H1 (cell line): Measurements from ENCODE around the gene MRC2. TPM values are rescaled to one million over a fixed set of nuclear protein-coding genes. Genes with fewer than 3 reads are reported as not detected.

Experiments used
- CTCF ChIA-PET: fragments of 300-600 bp; sonication (Branson Sonifier 250); formaldehyde crosslinking; loops from one replicate; lab custom pipeline; 2021; ENCODE audit not compliant: partially characterized antibody; lab: Charles Lee
- POLR2A ChIA-PET: fragments of 300-600 bp; sonication (Branson Sonifier 250); formaldehyde crosslinking; loops from one replicate; lab custom pipeline; 2021; ENCODE audit warnings: inconsistent platforms; ENCODE audit not compliant: partially characterized antibody; lab: Charles Lee
- DNase-seq, 2 experiments: peaks; one replicate each; pipeline versions ENCODE4 v3.0.0 to v3.0.0-alpha.2; 2010 to 2022; ENCODE audit warnings: low spot score in 2 of 2, low read depth in 1 of 2, mixed read lengths in 1 of 2
- FAIRE-seq: peaks from 2 replicates; lab custom pipeline; 2011; peaks lifted over from hg19 to GRCh38; lab: Jason Lieb, UNC
- H2AFZ ChIP-seq: 2 replicates; pipeline ENCODE4 v1.8.1; 2012; ENCODE audit warnings: low read length, inconsistent platforms
- H2AK5ac ChIP-seq: 2 replicates; pipeline ENCODE4 v1.6.1; 2013; ENCODE audit warnings: low read depth, low read length
- H2BK120ac ChIP-seq: replicated peaks from 2 replicates; pipeline ENCODE3; 2013; ENCODE audit warnings: low read depth, low read length, inconsistent platforms
- H2BK12ac ChIP-seq: 2 replicates; pipeline ENCODE4 v1.6.1; 2013; ENCODE audit warnings: low read depth, low read length
- H2BK15ac ChIP-seq: 2 replicates; pipeline ENCODE4 v1.6.1; 2013; ENCODE audit warnings: low read length
- H2BK20ac ChIP-seq: 2 replicates; pipeline ENCODE4 v1.6.1; 2013; ENCODE audit warnings: low read length
- H2BK5ac ChIP-seq: 2 replicates; pipeline ENCODE4 v1.6.1; 2013; ENCODE audit warnings: low read depth, low read length
- H3K14ac ChIP-seq: 2 replicates; pipeline ENCODE4 v1.6.1; 2013; ENCODE audit warnings: inconsistent platforms; ENCODE audit not compliant: insufficient read length
- H3K18ac ChIP-seq: 2 replicates; pipeline ENCODE4 v1.6.1; 2013; ENCODE audit warnings: low read length; ENCODE audit errors: extremely low read depth
- H3K23ac ChIP-seq: 2 replicates; pipeline ENCODE4 v1.6.1; 2013; ENCODE audit warnings: inconsistent platforms; ENCODE audit not compliant: insufficient read length
- H3K23me2 ChIP-seq: 2 replicates; pipeline ENCODE4 v1.6.1; 2013; ENCODE audit warnings: low read depth, low read length
- H3K27ac ChIP-seq: 2 replicates; pipeline ENCODE4 v1.6.1; 2011; ENCODE audit warnings: low read depth, low read length, inconsistent platforms
- H3K27me3 ChIP-seq, 4 experiments: replicated peaks in 1 of 4; 1 replicate in 1 of 4; 2 replicates in 3 of 4; pipeline versions ENCODE4 v1.6.1 to v1.8.1; 2011 to 2013; ENCODE audit warnings: low read length in 3 of 4, mild to moderate bottlenecking in 3 of 4, inconsistent platforms in 2 of 4, mixed read lengths in 2 of 4, moderate library complexity in 1 of 4; ENCODE audit not compliant: control insufficient read depth in 3 of 4, insufficient read depth in 3 of 4; ENCODE audit errors: extremely low read depth in 1 of 4
- H3K36me3 ChIP-seq, 4 experiments: 2 replicates each; pipeline versions ENCODE4 v1.6.1 to v1.8.1; 2011 to 2013; ENCODE audit warnings: mild to moderate bottlenecking in 4 of 4, low read length in 3 of 4, moderate library complexity in 2 of 4, control low read depth in 1 of 4, inconsistent platforms in 1 of 4; ENCODE audit not compliant: insufficient read depth in 4 of 4, control insufficient read depth in 2 of 4
- H3K4ac ChIP-seq: replicated peaks from 2 replicates; pipeline ENCODE3; 2013; ENCODE audit warnings: low read length, low read depth, mixed read lengths, inconsistent platforms; ENCODE audit not compliant: insufficient read length
- H3K4me1 ChIP-seq, 4 experiments: replicated peaks in 1 of 4; 1 replicate in 1 of 4; 2 replicates in 3 of 4; pipeline versions ENCODE4 v1.6.1 to v1.8.1; 2011 to 2013; ENCODE audit warnings: low read length in 3 of 4, inconsistent platforms in 2 of 4, mixed read lengths in 1 of 4; ENCODE audit not compliant: insufficient read depth in 4 of 4, control insufficient read depth in 3 of 4
- H3K4me2 ChIP-seq, 2 experiments: 2 replicates each; pipeline versions ENCODE4 v1.6.1 to v1.8.1; 2011 to 2013; ENCODE audit warnings: low read depth in 2 of 2, low read length in 2 of 2, control low read depth in 1 of 2, inconsistent platforms in 1 of 2, mild to moderate bottlenecking in 1 of 2; ENCODE audit not compliant: insufficient read depth in 1 of 2
- H3K4me3 ChIP-seq, 4 experiments: fragments of 200-600, 300-600 bp in 1 of 4; sonication (generic), shearing (Covaris generic), sonication (Bioruptor Twin) in 1 of 4; 2 replicates each; pipeline versions ENCODE4 v1.5.1 to v1.8.1; 2011 to 2016; ENCODE audit warnings: low read length in 4 of 4, low read depth in 3 of 4, control low read depth in 2 of 4, inconsistent platforms in 2 of 4, mild to moderate bottlenecking in 2 of 4, mixed read lengths in 1 of 4, moderate library complexity in 1 of 4; ENCODE audit not compliant: insufficient read depth in 2 of 4; ENCODE audit errors: extremely low read depth in 1 of 4
- H3K56ac ChIP-seq: replicated peaks from 2 replicates; pipeline ENCODE3; 2013; ENCODE audit warnings: low read depth, mild to moderate bottlenecking, mixed read lengths, low read length, inconsistent platforms; ENCODE audit not compliant: insufficient read length
- H3K79me1 ChIP-seq: 2 replicates; pipeline ENCODE4 v1.6.1; 2013; ENCODE audit warnings: low read depth, low read length, control low read depth
- H3K79me2 ChIP-seq, 2 experiments: 2 replicates each; pipeline versions ENCODE4 v1.6.1 to v1.8.1; 2012 to 2013; ENCODE audit warnings: low read length in 2 of 2, mild to moderate bottlenecking in 2 of 2, inconsistent platforms in 1 of 2; ENCODE audit not compliant: insufficient read depth in 2 of 2, control insufficient read depth in 1 of 2
- H3K9ac ChIP-seq, 4 experiments: replicated peaks in 1 of 4; 1 replicate in 1 of 4; 2 replicates in 3 of 4; pipeline versions ENCODE4 v1.6.1 to v1.8.1; 2011 to 2013; ENCODE audit warnings: low read depth in 3 of 4, low read length in 3 of 4, control low read depth in 2 of 4, mild to moderate bottlenecking in 2 of 4, moderate library complexity in 2 of 4, inconsistent platforms in 1 of 4; ENCODE audit errors: extremely low read depth in 1 of 4
- H3K9me3 ChIP-seq, 2 experiments: 2 replicates each; pipeline versions ENCODE4 v1.6.1 to v1.8.1; 2012 to 2013; ENCODE audit warnings: mild to moderate bottlenecking in 2 of 2, moderate library complexity in 2 of 2, control low read depth in 1 of 2, inconsistent platforms in 1 of 2, low read depth in 1 of 2, low read length in 1 of 2, mixed read lengths in 1 of 2; ENCODE audit not compliant: insufficient read depth in 2 of 2
- H4K20me1 ChIP-seq, 2 experiments: replicated peaks in 1 of 2; 2 replicates each; pipeline versions ENCODE3 to v1.8.1; 2011 to 2013; ENCODE audit warnings: inconsistent platforms in 2 of 2, low read length in 2 of 2, mild to moderate bottlenecking in 1 of 2; ENCODE audit not compliant: insufficient read depth in 2 of 2, control insufficient read depth in 1 of 2
- H4K5ac ChIP-seq: 2 replicates; pipeline ENCODE4 v1.6.1; 2013; ENCODE audit warnings: low read length, low read depth, mixed read lengths, inconsistent platforms; ENCODE audit not compliant: insufficient read length
- H4K8ac ChIP-seq: 2 replicates; pipeline ENCODE4 v1.8.0; 2013; ENCODE audit warnings: mild to moderate bottlenecking, moderate library complexity, low read length, inconsistent platforms; ENCODE audit not compliant: insufficient read depth; ENCODE audit errors: extremely low read depth
- H4K91ac ChIP-seq: replicated peaks from 2 replicates; pipeline ENCODE3; 2013; ENCODE audit warnings: low read length, mixed read lengths, inconsistent platforms; ENCODE audit not compliant: insufficient read length
- ASH2L ChIP-seq: fragments of 200-600, 300-600 bp; sonication (generic); IDR thresholded peaks from one replicate; pipeline ENCODE4 v1.7.1; 2017; ENCODE audit warnings: low read length
- BRCA1 ChIP-seq: IDR thresholded peaks from 2 replicates; pipeline ENCODE4 v1.6.1; 2012; ENCODE audit warnings: low read depth, low read length, improper control_type of control experiment
- CTCF ChIP-seq, 3 experiments: IDR thresholded peaks; 1 replicate in 2 of 3; 2 replicates in 1 of 3; pipeline versions ENCODE4 v1.5.1 to v1.6.1; 2011; ENCODE audit warnings: low read length in 3 of 3, mild to moderate bottlenecking in 3 of 3, inconsistent platforms in 2 of 3, low read depth in 1 of 3, moderate library complexity in 1 of 3; ENCODE audit not compliant: insufficient read depth in 1 of 3; ENCODE audit errors: control extremely low read depth in 1 of 3
- FOSL1 ChIP-seq: IDR thresholded peaks from 2 replicates; pipeline ENCODE4 v1.6.1; 2011; ENCODE audit warnings: mild to moderate bottlenecking, low read depth, low read length, moderate library complexity; ENCODE audit not compliant: insufficient read depth
- JUN ChIP-seq: IDR thresholded peaks from 2 replicates; pipeline ENCODE4 v1.6.1; 2011; ENCODE audit warnings: low read depth, mild to moderate bottlenecking, improper control_type of control experiment, low read length
- MAFK ChIP-seq: IDR thresholded peaks from 2 replicates; pipeline ENCODE4 v1.6.1; 2012; ENCODE audit warnings: low read depth, mild to moderate bottlenecking, improper control_type of control experiment, low read length
- MAX ChIP-seq: IDR thresholded peaks from 2 replicates; pipeline ENCODE4 v1.6.1; 2012; ENCODE audit warnings: inconsistent platforms
- NRF1 ChIP-seq: IDR thresholded peaks from 2 replicates; pipeline ENCODE4 v1.6.1; 2011; ENCODE audit warnings: mild to moderate bottlenecking, low read depth, low read length, improper control_type of control experiment
- POLR2A ChIP-seq, 2 experiments: IDR thresholded peaks; 1 replicate in 1 of 2; 2 replicates in 1 of 2; pipeline ENCODE4 v1.6.1; 2011; ENCODE audit warnings: low read depth in 2 of 2, low read length in 2 of 2, mild to moderate bottlenecking in 2 of 2; ENCODE audit errors: control extremely low read depth in 1 of 2
- POLR2AphosphoS5 ChIP-seq: IDR thresholded peaks from 2 replicates; pipeline ENCODE4 v1.6.1; 2011; ENCODE audit warnings: low read depth, low read length
- RFX5 ChIP-seq: IDR thresholded peaks from 2 replicates; pipeline ENCODE4 v1.6.1; 2011; ENCODE audit warnings: low read depth, low read length, improper control_type of control experiment, borderline replicate concordance
- SP2 ChIP-seq: IDR thresholded peaks from 2 replicates; pipeline ENCODE4 v1.6.1; 2012; ENCODE audit warnings: mild to moderate bottlenecking, low read length, inconsistent platforms
- WGBS, 2 experiments: shearing (Covaris generic) in 1 of 2; methylation state at CpG; one replicate each; pipeline versions ENCODE4 v1.1.6 to v1.1.7; 2013 to 2015; ENCODE audit warnings: low lambda C conversion rate in 2 of 2, mixed read lengths in 2 of 2, inconsistent platforms in 1 of 2, low coverage in 1 of 2, missing lambda C conversion rate in 1 of 2; ENCODE audit not compliant: insufficient replicate concordance in 2 of 2, insufficient coverage in 1 of 2, insufficient read length in 1 of 2; ENCODE audit errors: extremely low coverage in 1 of 2, missing lambda C conversion rate in 1 of 2; 5-methylcytosine and 5-hydroxymethylcytosine counted together
- polyA plus RNA-seq, 7 experiments: library from polyadenylated mRNA; depleted of rRNA in 3 of 7; stranded (reverse) in 5 of 7; unstranded in 2 of 7; fragments of >200 nt in 5 of 7; fragments of 200-250 nt in 2 of 7; gene quantifications; 1 replicate in 5 of 7; 2 replicates in 1 of 7; 4 replicates in 1 of 7; pipeline versions ENCODE4 v1.2.1 to v1.2.3, GENCODE V29; 2011 to 2013; ENCODE audit warnings: missing spikeins in 2 of 7, mixed read lengths in 2 of 7
- total RNA-seq: library from RNA; stranded (reverse); fragmentation: NEBNext Ultra II Directional; extraction: Animal tissue kit (Norgen Biotek cat#: 25700); gene quantifications from 2 replicates; pipeline ENCODE4 v1.2.1, GENCODE V29; 2021

Gene MRC2
- total and polyA plus RNA-seq, 2 of the 8 experiments (the other 6 are each of a cell fraction or from before 2014, with no cell fraction given) = 7.0 to 24.2 TPM

- Histone ChIP-seq H3K23me2 (no peaks in the 10 kb centered on the region), H4K91ac (no peak overlapping the region), H3K4me2 (no peak overlapping the region), H3K4me3 (no peak overlapping the region), H4K8ac (no peak overlapping the region), H3K4me1 (peaks cover 0 to 6% (median 1%) of the 10 kb centered on the region in 4 experiments; a peak in 1 of 7 replicates), H2BK5ac (no peak overlapping the region), H3K79me2 (no peaks in the 10 kb centered on the region), H3K36me3 (no peaks in the 10 kb centered on the region), H4K20me1 (no peaks in the 10 kb centered on the region), H4K5ac (no peak overlapping the region), H3K4ac (no peak overlapping the region), H3K14ac (no peak overlapping the region), H2BK12ac (no peak overlapping the region), H3K27me3 (no peaks in the 10 kb centered on the region), H3K9ac (no peak overlapping the region), H2AFZ (no peak overlapping the region), H2AK5ac (no peak overlapping the region), H2BK120ac (no peak overlapping the region), H2BK20ac (no peak overlapping the region), H3K27ac (no peak overlapping the region), H3K18ac (no peak overlapping the region), H3K79me1 (no peaks in the 10 kb centered on the region), H2BK15ac (no peak overlapping the region), H3K56ac (no peak overlapping the region), H3K9me3 (no peaks in the 10 kb centered on the region), H3K23ac (no peak overlapping the region)
- ChIA-PET POLR2A (interaction anchor here (0.6 kb wide), 1 partner anchor 16 kb away, joined by 7 read pairs; no protein-coding TSS in a partner anchor), CTCF (interaction anchor here (3.6 kb wide), 1 partner anchor 29 kb away, joined by 15 read pairs; no protein-coding TSS in a partner anchor)
- FAIRE-seq (no peak), DNase-seq (no peak)
- WGBS, 2 experiments = 91% methylated on average over 6 of the region's 6 CpGs; no CpG with 5 or more reads in 1 of the 2 experiments
- TF ChIP-seq NRF1 = no peak
- TF ChIP-seq RFX5 = no peak
- no peak for TF ChIP-seq POLR2AphosphoS5
- TF ChIP-seq MAFK = no peak
- TF ChIP-seq BRCA1 = no peak
- TF ChIP-seq MAX = no peak
- no peak for TF ChIP-seq JUN
- TF ChIP-seq CTCF (IDR thresholded peaks at IDR 0.05; ENCODE audit: control extremely low read depth in 1 of 3, insufficient read depth in 1 of 3, low read depth in 1 of 3, low read length in 3 of 3) = no peak
- no peak for TF ChIP-seq POLR2A (IDR thresholded peaks at IDR 0.05; ENCODE audit: control extremely low read depth in 1 of 2, low read depth in 2 of 2, low read length in 2 of 2)
- TF ChIP-seq FOSL1 = no peak
- no peak for TF ChIP-seq ASH2L
- TF ChIP-seq SP2 = no peak
These were observed 16.0 kb downstream of the MRC2 start for GRCh38 chr17:62643496-62643895.
